Stimulated activated CD8-positive, alpha-beta memory T cell treated with anti-CD3 and anti-CD28 coated beads, Interleukin-7, amount 100 ng/mL, for 1 hour (primary cell): Measurements from ENCODE around the gene GGTLC1.
A peak's percentile ranks its signal among the peaks of the same experiment; 100 is the strongest.
"Not testable (repeated sequence)": the region's sequence is repeated elsewhere in the genome, so short reads cannot be mapped to it uniquely, and the experiment has no call there.

Source experiments
- DNase-seq, 2 donors: peaks; one replicate each; pipeline ENCODE4 v3.0.0-alpha.2; 2020; ENCODE audit warnings: low read depth in 2 of 2

Gene GGTLC1

DNA sequence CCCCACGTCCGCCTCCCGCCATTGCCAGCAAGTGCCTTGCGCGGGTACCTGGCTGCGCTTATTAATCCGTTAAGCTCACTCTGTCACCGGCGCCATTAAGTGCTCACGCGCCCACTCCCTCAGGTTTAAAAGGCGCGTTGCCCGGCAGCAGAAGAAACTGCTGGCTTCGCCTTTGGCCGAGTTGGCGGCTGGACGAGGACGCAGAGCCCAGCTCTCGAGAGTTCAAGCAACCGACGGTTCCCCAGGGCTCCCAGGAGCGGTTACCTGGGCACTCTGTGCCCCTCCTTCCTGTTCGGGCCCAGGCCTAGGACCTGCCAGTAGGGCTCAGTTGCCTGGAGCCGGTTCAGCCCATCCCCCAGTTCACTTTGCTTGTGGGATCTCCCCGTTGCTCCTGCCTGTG is at the start of gene GGTLC1:
Gene GGTLC1, minus strand, starts transcription at position 219 of the 400 bp plus-strand sequence. CDS start 2,168 bp downstream, outside the sequence.
- DNase-seq = no peak

- no peak for DNase-seq
Observed at GRCh38 chr20:24034820-24035219, 46.2 kb upstream of the GGTLC1 start.

DNA sequence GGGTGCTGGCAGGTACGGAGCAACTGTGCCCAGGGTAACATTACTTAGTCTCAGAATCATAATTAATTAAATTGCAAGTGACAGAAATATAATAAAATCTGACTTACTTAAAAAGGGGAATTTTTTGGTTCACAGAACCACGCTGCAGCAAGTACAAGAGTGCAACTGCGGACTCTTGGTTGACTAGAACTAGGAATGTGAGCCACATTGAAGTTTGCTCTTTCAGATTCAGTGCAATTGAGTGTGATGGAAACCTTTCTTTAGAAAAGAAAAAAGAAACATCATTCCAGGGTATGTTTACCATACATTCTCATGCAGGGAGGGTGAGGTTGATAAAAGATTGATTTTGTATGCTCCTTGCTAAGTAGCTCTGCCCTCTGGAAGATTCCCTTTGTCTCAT is 45.0 kb upstream of the GGTLC1 start:
- DNase-seq = no peak

DNA sequence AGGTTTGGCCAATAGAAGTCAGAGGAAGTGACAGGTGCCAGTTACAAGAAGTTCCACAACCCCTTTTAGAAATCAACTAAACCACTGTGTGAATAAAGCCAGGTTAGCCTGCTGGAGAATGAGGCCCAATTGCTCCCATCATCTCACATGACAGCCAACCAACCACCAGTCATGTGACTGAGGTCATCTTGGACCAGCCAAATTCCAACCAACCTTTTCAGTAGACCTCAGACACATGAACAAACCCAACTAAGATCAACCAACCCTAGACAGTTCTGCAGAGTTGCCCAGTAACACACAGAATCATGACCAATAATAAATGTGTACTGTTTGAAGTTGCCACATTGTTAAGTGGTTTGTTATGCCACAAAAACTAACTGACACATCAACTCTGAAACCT is 44.6 kb upstream of the GGTLC1 start:
- DNase-seq = no peak

GRCh38 chr20:24032400-24032898 is 43.9 kb upstream of the GGTLC1 start:
- no peak for DNase-seq

DNA sequence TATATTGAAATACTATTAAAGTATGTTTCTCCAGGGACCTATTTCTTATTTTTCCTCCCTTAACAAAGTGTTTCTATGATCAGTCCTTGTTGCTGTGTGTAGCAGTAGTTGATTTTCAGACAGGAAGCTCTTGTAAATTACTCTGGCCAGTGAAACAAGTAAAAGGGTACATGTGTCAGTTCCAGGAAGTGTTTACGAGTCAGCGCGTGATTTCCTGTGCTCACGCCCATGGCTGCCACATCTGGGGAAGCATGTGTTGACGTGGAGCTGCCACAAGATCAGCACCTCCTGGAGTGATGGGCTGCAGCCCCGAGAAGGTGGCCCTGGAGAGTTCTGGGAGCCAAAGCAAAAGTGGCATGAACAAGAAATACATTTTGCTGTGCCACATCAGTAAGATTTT is 38.6 kb upstream of the GGTLC1 start:
- DNase-seq = peak; percentile 43 to 70

DNA sequence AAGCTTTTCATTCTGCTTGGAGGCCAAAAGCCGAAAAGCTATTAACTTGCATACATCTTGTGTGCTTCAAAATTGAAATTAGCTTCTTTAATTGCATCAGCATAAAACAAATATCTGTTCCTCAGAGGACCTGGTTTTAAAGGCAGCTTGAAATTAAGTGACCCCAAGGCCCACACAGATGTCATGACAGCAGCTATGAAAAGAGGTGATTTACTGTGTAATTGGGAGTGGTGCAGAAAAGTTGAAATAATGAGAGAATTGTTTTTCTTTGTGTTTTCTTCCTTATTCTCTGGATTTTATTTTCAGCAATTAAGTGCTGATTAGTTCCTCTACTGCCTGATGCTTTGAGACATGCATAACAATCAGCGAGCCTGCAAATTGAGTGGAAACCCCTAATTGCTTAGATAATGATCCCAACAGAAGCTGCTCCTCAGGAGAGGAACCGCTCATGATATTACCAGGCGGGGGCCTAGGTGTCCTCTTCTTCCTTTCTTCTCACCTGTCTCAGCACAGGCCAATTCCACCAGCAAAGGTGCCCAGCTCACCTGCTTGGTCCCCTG is 34.1 kb upstream of the GGTLC1 start:
- no peak for DNase-seq

GRCh38 chr20:24018796-24019195 is 30.2 kb upstream of the GGTLC1 start:
- DNase-seq = no peak

DNA sequence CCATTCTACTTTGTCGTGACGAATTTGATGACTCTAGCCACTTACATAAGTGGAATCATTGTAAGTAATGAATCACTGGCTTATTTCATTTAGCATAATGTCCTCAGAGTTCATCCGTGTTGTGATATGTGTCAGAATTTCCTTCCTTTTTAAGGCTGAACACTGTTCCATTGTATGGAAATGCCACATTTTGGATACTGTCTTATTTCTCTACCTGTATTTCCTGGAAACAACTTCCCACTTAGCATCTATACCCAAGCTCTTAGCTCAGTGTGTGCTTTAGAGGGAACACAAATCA is 28.8 kb upstream of the GGTLC1 start:
- no peak for DNase-seq

DNA sequence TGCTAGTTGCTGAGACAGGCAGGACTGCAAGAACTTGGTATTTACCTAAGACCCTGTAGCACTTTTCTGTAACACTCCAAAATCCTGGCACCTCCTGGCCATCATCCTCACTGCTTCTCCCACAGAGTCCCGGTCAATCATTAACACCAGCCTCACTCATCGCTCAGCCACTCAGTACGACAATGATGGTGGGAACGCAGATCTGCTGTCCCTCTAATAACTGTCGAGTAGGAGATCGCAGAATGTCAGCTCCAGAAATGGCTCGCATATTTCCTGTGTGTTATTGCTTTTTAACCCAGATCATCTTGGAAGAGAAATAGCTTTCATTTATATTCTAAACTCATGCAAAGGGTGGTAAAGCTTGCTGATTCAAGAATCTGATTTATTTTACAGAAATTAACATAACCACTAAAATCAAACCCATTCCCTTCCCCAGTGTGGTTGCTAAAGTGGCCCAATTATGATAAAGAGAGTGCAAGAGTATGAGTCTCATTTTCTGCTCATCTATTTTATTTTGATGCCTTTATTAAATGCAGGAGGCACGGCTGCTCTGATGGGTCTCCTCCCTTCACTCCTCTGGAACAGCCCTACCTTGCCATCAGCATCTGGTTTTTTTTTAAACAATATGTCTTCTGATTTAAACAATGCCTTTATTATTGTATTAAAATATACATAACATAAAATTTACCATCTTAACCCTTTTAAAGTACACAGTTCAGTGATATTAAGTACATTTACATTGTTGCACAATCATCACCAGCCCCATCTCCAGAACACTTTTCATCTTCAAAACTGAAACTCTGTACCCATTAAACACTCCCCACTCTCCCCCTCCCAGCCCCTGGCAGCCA is 28.3 kb upstream of the GGTLC1 start:
- DNase-seq = no peak

DNA sequence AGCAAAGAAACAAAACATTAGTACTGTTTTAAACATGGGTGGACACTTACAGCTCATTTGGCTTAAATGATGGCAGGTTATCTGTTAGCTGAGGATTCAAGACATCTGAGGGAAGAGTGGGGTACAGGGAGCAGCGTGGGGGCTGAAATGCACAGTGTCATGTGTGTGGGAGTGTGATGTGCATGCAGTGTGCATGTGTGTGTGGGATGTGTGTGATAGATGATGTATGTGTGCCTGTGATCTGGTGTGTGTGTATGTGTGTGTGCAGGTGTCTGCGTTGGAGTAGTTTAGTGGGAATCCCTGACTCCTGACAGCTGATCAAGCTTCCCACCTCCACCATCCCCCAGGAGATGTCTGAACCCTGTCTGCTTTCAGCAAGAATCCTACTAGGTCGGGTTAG is 25.4 kb upstream of the GGTLC1 start:
- no peak for DNase-seq

DNA sequence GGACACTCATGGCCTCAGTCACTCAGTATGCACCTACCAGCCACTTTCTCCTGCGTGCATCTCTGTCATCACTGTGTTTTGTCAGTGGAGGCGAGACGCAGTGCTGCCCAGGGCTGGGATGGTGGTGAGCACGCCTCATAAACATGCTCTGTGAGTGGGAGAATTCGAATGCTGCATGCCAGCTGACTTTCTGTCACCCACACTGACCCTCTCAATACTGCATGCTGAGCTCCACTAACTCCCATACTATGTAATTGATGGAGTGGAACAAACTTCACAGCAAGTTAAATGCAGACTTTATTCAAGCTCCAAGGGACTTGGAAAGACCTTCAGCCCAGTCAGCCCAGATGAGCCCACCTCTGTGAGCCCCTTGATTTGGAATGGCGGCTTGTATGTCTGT is 22.7 kb upstream of the GGTLC1 start:
- DNase-seq = no peak

DNA sequence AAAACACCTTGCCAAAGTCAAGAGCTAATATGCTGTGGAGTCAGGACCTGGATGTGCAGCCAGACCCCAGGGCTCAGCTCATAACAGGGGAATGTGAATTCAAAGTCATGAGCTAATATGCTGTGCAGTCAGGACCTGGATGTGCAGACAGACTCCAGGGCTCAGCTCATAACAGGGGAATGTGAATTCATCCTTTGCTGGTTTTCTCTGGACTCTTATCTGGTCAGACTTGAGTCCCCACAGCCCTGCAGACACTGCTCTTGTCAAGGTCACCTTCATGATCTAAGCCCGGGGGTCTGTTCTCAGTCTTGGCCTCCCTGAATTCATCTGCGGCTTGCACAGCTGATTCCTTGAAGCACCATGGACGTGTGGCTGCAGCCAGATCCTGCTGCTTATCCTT is 19.2 kb upstream of the GGTLC1 start:
- no peak for DNase-seq

GRCh38 chr20:24007073-24007595 is 18.6 kb upstream of the GGTLC1 start:
- DNase-seq = no peak

DNA sequence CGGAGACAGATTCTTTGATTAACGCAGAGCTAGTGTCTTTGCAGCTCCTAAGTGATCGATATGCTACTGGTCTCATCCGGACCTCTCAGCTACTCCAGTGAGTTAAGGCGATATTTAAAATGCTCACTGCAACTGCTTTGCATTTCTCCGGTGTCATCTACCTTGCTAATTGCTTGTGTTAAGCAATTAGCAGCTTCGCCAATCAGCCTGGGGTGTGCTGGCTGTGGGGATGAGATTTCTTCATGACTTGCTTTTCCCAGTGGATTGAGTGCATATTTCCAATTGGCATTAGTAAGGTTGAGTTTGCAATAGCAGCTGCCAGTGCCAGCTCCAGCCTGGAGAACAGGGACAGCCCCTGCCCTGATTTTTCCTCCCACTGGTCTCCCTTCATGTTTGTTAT is 18.0 kb upstream of the GGTLC1 start:
- no peak for DNase-seq

GRCh38 chr20:24004471-24004870 is 15.9 kb upstream of the GGTLC1 start:
- DNase-seq = no peak

DNA sequence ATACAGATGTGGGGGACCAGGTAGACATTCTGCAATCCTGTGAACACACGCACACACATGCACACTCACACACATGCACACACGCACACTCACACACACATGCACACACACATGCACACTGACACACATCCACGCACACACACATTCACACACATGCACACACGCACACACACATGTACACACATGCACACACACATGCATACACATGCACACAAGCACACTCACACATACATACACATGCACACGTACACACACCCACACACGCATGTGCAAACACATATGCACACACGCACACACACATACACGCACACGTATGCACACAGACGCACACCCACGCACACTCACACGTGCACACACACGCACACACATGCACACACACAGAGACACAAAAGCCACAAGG is 14.3 kb upstream of the GGTLC1 start:
- no peak for DNase-seq

- DNase-seq = no peak
Observed at GRCh38 chr20:24001712-24002405, 13.3 kb upstream of the GGTLC1 start.

GRCh38 chr20:23998844-23999243 is 10.3 kb upstream of the GGTLC1 start:
- DNase-seq = no peak

DNA sequence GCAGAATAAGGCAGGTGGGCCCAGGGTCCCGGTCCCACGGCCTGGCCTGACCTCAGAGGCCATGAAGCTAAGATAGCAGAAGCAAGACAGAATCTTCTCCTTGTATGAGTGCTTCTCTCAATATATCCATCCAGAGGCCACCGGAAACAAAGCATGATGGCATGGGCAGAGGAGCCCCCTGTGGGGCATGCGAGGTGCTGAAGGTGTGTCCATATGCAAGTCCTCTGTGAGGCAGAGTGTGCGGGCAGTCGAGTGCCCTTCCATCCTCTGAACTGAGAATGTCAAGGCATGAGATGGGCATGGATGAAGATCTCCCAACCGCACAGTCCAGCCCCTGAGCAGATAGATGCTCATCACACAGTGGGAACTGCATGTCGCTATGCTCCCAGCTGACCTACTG is 9.8 kb upstream of the GGTLC1 start:
- DNase-seq = no peak

GRCh38 chr20:23995905-23996666 is 7.5 kb upstream of the GGTLC1 start:
- DNase-seq = peak; percentile 32 to 43

GRCh38 chr20:23995291-23995690 is 6.7 kb upstream of the GGTLC1 start:
- not testable (repeated sequence) for DNase-seq
